ENCODE results near the gene ADM2.

GRCh38 chr22:50516891-50517290 is 35.5 kb downstream of the ADM2 start:
- TF ChIP-seq CTCF (IDR thresholded peaks at IDR 0.05 in 4 of 5, conservative IDR thresholded peaks at IDR 0.05 in 1 of 5) (no peak), POLR2A (IDR thresholded peaks at IDR 0.05) (no peak)
